Keratinocyte (primary cell): ENCODE results near the gene LINC01488. TPM values are rescaled to one million over a fixed set of nuclear protein-coding genes. Genes with fewer than 3 reads are reported as not detected.

ENCODE experiments used
- DNase-seq: peaks from one replicate; pipeline ENCODE4 v3.0.0-alpha.2; 2011; ENCODE audit warnings: low read depth, missing footprints, low spot score
- FAIRE-seq: peaks from 2 replicates; lab custom pipeline; 2011; peaks lifted over from hg19 to GRCh38; lab: Jason Lieb, UNC
- H2AFZ ChIP-seq: 2 replicates; pipeline ENCODE4 v1.6.0; 2012; ENCODE audit warnings: low read length, control low read depth, inconsistent platforms; ENCODE audit not compliant: control insufficient read depth
- H3K27ac ChIP-seq: 2 replicates; pipeline ENCODE4 v1.5.1; 2011; ENCODE audit warnings: low read length; ENCODE audit not compliant: control insufficient read depth, insufficient read depth
- H3K27me3 ChIP-seq: 3 replicates; pipeline ENCODE4 v1.6.0; 2011; ENCODE audit warnings: low read length; ENCODE audit not compliant: control insufficient read depth, insufficient read depth; ENCODE audit errors: extremely low read depth
- H3K36me3 ChIP-seq, 2 experiments: 2 replicates in 1 of 2; 3 replicates in 1 of 2; pipeline ENCODE4 v1.5.1; 2011; ENCODE audit warnings: low read length in 2 of 2, mild to moderate bottlenecking in 1 of 2; ENCODE audit not compliant: control insufficient read depth in 2 of 2, insufficient read depth in 2 of 2; ENCODE audit errors: extremely low read depth in 1 of 2
- H3K4me1 ChIP-seq: 3 replicates; pipeline ENCODE4 v1.5.1; 2011; ENCODE audit warnings: low read length; ENCODE audit not compliant: control insufficient read depth, insufficient read depth; ENCODE audit errors: extremely low read depth
- H3K4me2 ChIP-seq: 3 replicates; pipeline ENCODE4 v1.6.0; 2011; ENCODE audit warnings: low read depth, low read length; ENCODE audit not compliant: control insufficient read depth, insufficient read depth; ENCODE audit errors: extremely low read depth
- H3K4me3 ChIP-seq, 3 experiments: fragments of 200-600 bp in 1 of 3; sonication (generic) in 1 of 3; 2 replicates in 2 of 3; 3 replicates in 1 of 3; pipeline ENCODE4 v1.5.1; 2011 to 2016; ENCODE audit warnings: low read length in 3 of 3, mild to moderate bottlenecking in 3 of 3, control low read depth in 2 of 3, inconsistent platforms in 1 of 3, low read depth in 1 of 3, mixed read lengths in 1 of 3, mixed run types in 1 of 3, moderate library complexity in 1 of 3; ENCODE audit not compliant: control insufficient read depth in 2 of 3, insufficient read depth in 2 of 3; ENCODE audit errors: extremely low read depth in 1 of 3
- H3K79me2 ChIP-seq: 2 replicates; pipeline ENCODE4 v1.6.0; 2012; ENCODE audit warnings: low read length; ENCODE audit not compliant: control insufficient read depth, insufficient read depth
- H3K9ac ChIP-seq: 3 replicates; pipeline ENCODE4 v1.6.0; 2011; ENCODE audit warnings: low read length; ENCODE audit not compliant: control insufficient read depth, insufficient read depth; ENCODE audit errors: extremely low read depth
- H3K9me1 ChIP-seq: 3 replicates; pipeline ENCODE4 v1.6.0; 2011; ENCODE audit warnings: low read length; ENCODE audit not compliant: control insufficient read depth, insufficient read depth; ENCODE audit errors: extremely low read depth
- H3K9me3 ChIP-seq: 2 replicates; pipeline ENCODE4 v1.5.1; 2012; ENCODE audit warnings: low read depth, low read length; ENCODE audit not compliant: control insufficient read depth
- H4K20me1 ChIP-seq: 3 replicates; pipeline ENCODE4 v1.6.0; 2011; ENCODE audit warnings: low read length; ENCODE audit not compliant: control insufficient read depth, insufficient read depth; ENCODE audit errors: extremely low read depth
- CTCF ChIP-seq, 3 experiments: IDR thresholded peaks in 1 of 3; conservative IDR thresholded peaks in 1 of 3; optimal IDR thresholded peaks in 1 of 3; 2 replicates in 2 of 3; 3 replicates in 1 of 3; pipeline versions ENCODE3 to v1.5.1; 2011; ENCODE audit warnings: low read length in 3 of 3, mild to moderate bottlenecking in 3 of 3, moderate library complexity in 2 of 3, control low read depth in 1 of 3, inconsistent platforms in 1 of 3; ENCODE audit not compliant: insufficient read depth in 2 of 3; ENCODE audit errors: extremely low read depth in 1 of 3
- EZH2 ChIP-seq: IDR thresholded peaks from one replicate; pipeline ENCODE4 v1.6.1; 2012; ENCODE audit warnings: inconsistent platforms, mild to moderate bottlenecking, low read length, moderate library complexity
- dilution Hi-C: fragments of 300-500 bp; cut with MboI; formaldehyde crosslinking; loops from one replicate; pipeline ENCODE4 v1.7.0; 2020; ENCODE audit warnings: low sequenced_read_pairs; ENCODE audit not compliant: extremely low pct_ligation_motif_present
- polyA plus RNA-seq, 5 experiments: library from polyadenylated mRNA; depleted of rRNA in 3 of 5; stranded (reverse) in 3 of 5; stranded (forward) in 1 of 5; unstranded in 1 of 5; fragments of >200 nt; gene quantifications; 1 replicate in 1 of 5; 2 replicates in 3 of 5; 3 replicates in 1 of 5; pipeline versions ENCODE4 v1.2.1 to v1.2.3, GENCODE V29; 2011 to 2012; ENCODE audit warnings: missing spikeins in 2 of 5, low read depth in 1 of 5, low replicate concordance in 1 of 5

The LINC01488 gene
- polyA plus RNA-seq, 1 donor (not counting 4 experiments of a cell fraction or from before 2014, with no cell fraction given): not detected

- Histone ChIP-seq H3K27me3 (peaks cover 27% of the 10 kb centered on the region), H3K79me2 (no peaks in the 10 kb centered on the region), H3K36me3 (no peaks in the 10 kb centered on the region), H3K9ac (no peak overlapping the region), H3K4me3 (no peak overlapping the region), H3K9me1 (no peaks in the 10 kb centered on the region), H3K27ac (no peak overlapping the region), H4K20me1 (no peaks in the 10 kb centered on the region), H3K4me2 (no peak overlapping the region), H3K4me1 (no peaks in the 10 kb centered on the region), H2AFZ (no peak overlapping the region), H3K9me3 (no peaks in the 10 kb centered on the region)
- DNase-seq (no peak), FAIRE-seq (no peak)
- no peak for TF ChIP-seq CTCF (optimal IDR thresholded peaks at IDR 0.05 in 1 of 3, IDR thresholded peaks at IDR 0.05 in 1 of 3, conservative IDR thresholded peaks at IDR 0.05 in 1 of 3; ENCODE audit: extremely low read depth in 1 of 3, insufficient read depth in 2 of 3, low read length in 3 of 3)
- TF ChIP-seq EZH2: no peak
- dilution Hi-C loops: no loop called here
Observed at GRCh38 chr11:69487849-69488542, 6.5 kb downstream of the LINC01488 start.

- DNase-seq (no peak), FAIRE-seq (no peak)
- Histone ChIP-seq H3K9me1 (no peaks in the 10 kb centered on the region), H3K9ac (no peak overlapping the region), H4K20me1 (no peaks in the 10 kb centered on the region), H3K79me2 (no peaks in the 10 kb centered on the region), H3K4me3 (no peak overlapping the region), H3K36me3 (no peaks in the 10 kb centered on the region), H3K27me3 (peaks cover 27% of the 10 kb centered on the region), H3K4me1 (no peaks in the 10 kb centered on the region), H3K4me2 (no peak overlapping the region), H3K27ac (no peak overlapping the region), H3K9me3 (no peaks in the 10 kb centered on the region), H2AFZ (no peak overlapping the region)
- TF ChIP-seq CTCF (optimal IDR thresholded peaks at IDR 0.05 in 1 of 3, IDR thresholded peaks at IDR 0.05 in 1 of 3, conservative IDR thresholded peaks at IDR 0.05 in 1 of 3; ENCODE audit: extremely low read depth in 1 of 3, insufficient read depth in 2 of 3, low read length in 3 of 3) (no peak), EZH2 (no peak)
- dilution Hi-C loops: no loop called here
Observed at GRCh38 chr11:69488543-69488940, 7.1 kb downstream of the LINC01488 start.
